ENCODE results near the gene IRGQ.

GRCh38 chr19:43589678-43590077 lies 6.3 kb downstream of the IRGQ start:
- TF ChIP-seq, protein P1, sequence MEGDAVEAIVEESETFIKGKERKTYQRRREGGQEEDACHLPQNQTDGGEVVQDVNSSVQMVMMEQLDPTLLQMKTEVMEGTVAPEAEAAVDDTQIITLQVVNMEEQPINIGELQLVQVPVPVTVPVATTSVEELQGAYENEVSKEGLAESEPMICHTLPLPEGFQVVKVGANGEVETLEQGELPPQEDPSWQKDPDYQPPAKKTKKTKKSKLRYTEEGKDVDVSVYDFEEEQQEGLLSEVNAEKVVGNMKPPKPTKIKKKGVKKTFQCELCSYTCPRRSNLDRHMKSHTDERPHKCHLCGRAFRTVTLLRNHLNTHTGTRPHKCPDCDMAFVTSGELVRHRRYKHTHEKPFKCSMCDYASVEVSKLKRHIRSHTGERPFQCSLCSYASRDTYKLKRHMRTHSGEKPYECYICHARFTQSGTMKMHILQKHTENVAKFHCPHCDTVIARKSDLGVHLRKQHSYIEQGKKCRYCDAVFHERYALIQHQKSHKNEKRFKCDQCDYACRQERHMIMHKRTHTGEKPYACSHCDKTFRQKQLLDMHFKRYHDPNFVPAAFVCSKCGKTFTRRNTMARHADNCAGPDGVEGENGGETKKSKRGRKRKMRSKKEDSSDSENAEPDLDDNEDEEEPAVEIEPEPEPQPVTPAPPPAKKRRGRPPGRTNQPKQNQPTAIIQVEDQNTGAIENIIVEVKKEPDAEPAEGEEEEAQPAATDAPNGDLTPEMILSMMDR (IDR thresholded peaks at IDR 0.05 in 4 of 5, conservative IDR thresholded peaks at IDR 0.05 in 1 of 5): no peak
- no peak for TF ChIP-seq POLR2A (IDR thresholded peaks at IDR 0.05)

Data from gastrocnemius medialis (tissue), 4 donors.